ENCODE data around the gene ADARB1.
"Not testable (repeated sequence)": the region's sequence is repeated elsewhere in the genome, so short reads cannot be mapped to it uniquely, and the experiment has no call there.

The ADARB1 gene

GRCh38 chr21:45139473-45139872 is 65.1 kb downstream of the ADARB1 start:
- no peak for DNase-seq

GRCh38 chr21:45140346-45140940 is 66.1 kb downstream of the ADARB1 start:
- DNase-seq: peak; percentile 84 to 87

GRCh38 chr21:45140944-45141343 is 66.6 kb downstream of the ADARB1 start:
- DNase-seq: not testable (repeated sequence)

- no peak for DNase-seq
Observed at GRCh38 chr21:45141507-45141906, 67.1 kb downstream of the ADARB1 start.

- DNase-seq: no peak
Observed at GRCh38 chr21:45142469-45143308, 68.3 kb downstream of the ADARB1 start.

GRCh38 chr21:45143855-45144254 is 69.5 kb downstream of the ADARB1 start:
- DNase-seq: no peak

- no peak for DNase-seq
Observed at GRCh38 chr21:45145146-45145545, 70.8 kb downstream of the ADARB1 start.

GRCh38 chr21:45145846-45146245 is 71.5 kb downstream of the ADARB1 start:
- not testable (repeated sequence) for DNase-seq

- no peak for DNase-seq
Observed at GRCh38 chr21:45146306-45146705, 71.9 kb downstream of the ADARB1 start.

GRCh38 chr21:45146801-45147200 is 72.4 kb downstream of the ADARB1 start:
- no peak for DNase-seq

GRCh38 chr21:45147473-45148315 is 73.3 kb downstream of the ADARB1 start:
- no peak for DNase-seq

GRCh38 chr21:45148316-45148990 is 74.1 kb downstream of the ADARB1 start:
- DNase-seq: no peak

GRCh38 chr21:45149021-45149420 is 74.6 kb downstream of the ADARB1 start:
- DNase-seq: no peak

GRCh38 chr21:45150638-45151131 is 76.3 kb downstream of the ADARB1 start:
- DNase-seq: no peak

- DNase-seq: no peak
Observed at GRCh38 chr21:45151445-45152160, 77.2 kb downstream of the ADARB1 start.

- DNase-seq: peak; percentile 84
Observed at GRCh38 chr21:45152265-45152746, 77.9 kb downstream of the ADARB1 start.

- DNase-seq: peak in 1 of 2 experiments; percentile 9
Observed at GRCh38 chr21:45153358-45154318, 79.3 kb downstream of the ADARB1 start.

- peak; percentile 14 to 29 for DNase-seq
Observed at GRCh38 chr21:45154511-45155508, 80.4 kb downstream of the ADARB1 start.

GRCh38 chr21:45155910-45156309 is 81.5 kb downstream of the ADARB1 start:
- no peak for DNase-seq

Data from AML-193 (cell line).